ENCODE results near the gene OSMR.

- no peak for TF ChIP-seq FOXJ3 (CRISPR knock-in tag; IDR thresholded peaks at IDR 0.05)
- TF ChIP-seq CTCF (IDR thresholded peaks at IDR 0.05) = no peak
- no peak for TF ChIP-seq NFIC (IDR thresholded peaks at IDR 0.05; ENCODE audit: borderline replicate concordance)
- no peak for TF ChIP-seq EZH2phosphoT487 (IDR thresholded peaks at IDR 0.05; ENCODE audit: borderline replicate concordance, low read depth)
- TF ChIP-seq RAD21 (IDR thresholded peaks at IDR 0.05; ENCODE audit: low read length) = no peak
Measured at GRCh38 chr5:38931731-38932130, 85.9 kb downstream of the OSMR start.

All from SK-N-SH (cell line).